Measurements from ENCODE around the gene PSG2.
"Not testable (repeated sequence)": the region's sequence is repeated elsewhere in the genome, so short reads cannot be mapped to it uniquely, and the experiment has no call there.

Gene PSG2

GRCh38 chr19:43021629-43022028, 60.9 kb downstream of the PSG2 start:
- not testable (repeated sequence) for H3K4me3 ChIP-seq (ENCODE audit: low read depth, low read length); DNase-seq (ENCODE audit: low read depth)

GRCh38 chr19:43019588-43019987, 62.9 kb downstream of the PSG2 start:
- not testable (repeated sequence) for H3K4me3 ChIP-seq (ENCODE audit: low read depth, low read length); DNase-seq (ENCODE audit: low read depth)
